Skin epidermis (tissue), 12 donors: ENCODE results near the gene ASB18.

Experiments used
- H3K27ac ChIP-seq, 21 experiments: fragments of 200-600 bp; sonication (generic) in 11 of 21; one replicate each; pipeline ENCODE4 v1.5.0; 2020; ENCODE audit warnings: mild to moderate bottlenecking in 3 of 21, inconsistent platforms in 2 of 21, moderate library complexity in 2 of 21
- H3K4me3 ChIP-seq, 7 experiments: fragments of 200-600 bp; sonication (generic) in 2 of 7; one replicate each; pipeline ENCODE4 v1.5.0; 2020; ENCODE audit warnings: inconsistent platforms in 2 of 7, mild to moderate bottlenecking in 2 of 7, moderate library complexity in 1 of 7

Gene ASB18

DNA sequence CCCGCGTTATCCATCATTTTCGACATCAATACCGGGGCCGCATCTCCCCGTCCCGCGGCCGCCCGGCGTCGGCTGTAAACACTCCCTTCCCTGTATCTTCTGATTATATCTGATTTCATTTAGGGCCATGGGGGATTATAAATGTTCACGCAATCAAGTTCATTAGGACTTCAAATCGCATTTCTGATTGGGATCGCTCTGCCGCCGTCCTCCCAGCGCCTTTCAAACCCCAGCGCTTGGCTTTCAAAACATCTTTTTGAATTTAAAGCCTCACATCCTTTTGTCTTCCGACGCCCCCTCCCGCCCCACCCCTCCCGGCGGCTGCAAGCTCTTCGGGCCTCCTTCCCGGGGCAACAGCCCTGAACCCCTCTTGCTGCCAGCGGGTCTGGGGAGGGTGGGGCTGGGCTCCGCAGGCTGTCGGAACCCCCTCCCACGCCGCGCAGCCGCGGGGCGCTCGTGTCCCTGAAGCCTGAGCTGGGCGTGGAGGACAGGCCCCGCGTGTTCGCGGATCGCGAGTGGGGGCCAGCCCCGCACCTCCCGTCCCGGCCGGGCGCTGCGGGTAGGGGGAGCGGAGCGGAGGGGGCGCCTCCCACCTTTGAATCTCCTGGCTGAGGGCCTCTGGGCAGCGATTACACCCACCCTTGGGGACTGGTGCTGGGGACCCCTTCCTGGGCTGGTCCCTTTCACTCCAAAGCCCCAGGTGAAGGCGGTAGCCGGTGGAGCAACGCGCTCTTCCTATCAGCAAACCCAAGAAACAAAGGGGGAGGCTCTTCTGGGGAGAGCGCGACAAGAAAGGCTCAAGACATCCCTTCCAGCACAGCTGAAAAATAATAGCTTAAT is 84.8 kb downstream of the ASB18 start:
- peak overlapping the region in 1 of 21 experiments; percentile 39 for H3K27ac ChIP-seq
- H3K4me3 ChIP-seq, result no peak overlapping the region

DNA sequence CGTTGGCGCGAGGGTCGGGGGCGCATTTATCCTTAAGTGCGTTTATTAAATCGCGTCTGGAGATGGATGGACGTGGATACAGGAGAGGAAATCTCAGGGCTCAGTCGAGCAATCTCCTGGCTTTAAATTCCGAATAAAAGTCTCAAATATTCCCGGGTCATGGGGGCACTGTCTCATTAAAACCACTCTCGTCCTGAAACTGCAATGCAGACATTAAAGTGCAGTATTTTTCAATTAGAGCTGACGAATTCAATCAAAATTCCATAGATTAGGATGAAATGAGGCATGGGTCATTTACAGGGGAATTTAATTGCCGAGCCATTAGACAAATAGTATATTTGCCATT is 85.3 kb downstream of the ASB18 start:
- Histone ChIP-seq H3K4me3 (peak overlapping the region in 2 of 7 experiments; percentile 4 to 15), H3K27ac (no peak overlapping the region)

DNA sequence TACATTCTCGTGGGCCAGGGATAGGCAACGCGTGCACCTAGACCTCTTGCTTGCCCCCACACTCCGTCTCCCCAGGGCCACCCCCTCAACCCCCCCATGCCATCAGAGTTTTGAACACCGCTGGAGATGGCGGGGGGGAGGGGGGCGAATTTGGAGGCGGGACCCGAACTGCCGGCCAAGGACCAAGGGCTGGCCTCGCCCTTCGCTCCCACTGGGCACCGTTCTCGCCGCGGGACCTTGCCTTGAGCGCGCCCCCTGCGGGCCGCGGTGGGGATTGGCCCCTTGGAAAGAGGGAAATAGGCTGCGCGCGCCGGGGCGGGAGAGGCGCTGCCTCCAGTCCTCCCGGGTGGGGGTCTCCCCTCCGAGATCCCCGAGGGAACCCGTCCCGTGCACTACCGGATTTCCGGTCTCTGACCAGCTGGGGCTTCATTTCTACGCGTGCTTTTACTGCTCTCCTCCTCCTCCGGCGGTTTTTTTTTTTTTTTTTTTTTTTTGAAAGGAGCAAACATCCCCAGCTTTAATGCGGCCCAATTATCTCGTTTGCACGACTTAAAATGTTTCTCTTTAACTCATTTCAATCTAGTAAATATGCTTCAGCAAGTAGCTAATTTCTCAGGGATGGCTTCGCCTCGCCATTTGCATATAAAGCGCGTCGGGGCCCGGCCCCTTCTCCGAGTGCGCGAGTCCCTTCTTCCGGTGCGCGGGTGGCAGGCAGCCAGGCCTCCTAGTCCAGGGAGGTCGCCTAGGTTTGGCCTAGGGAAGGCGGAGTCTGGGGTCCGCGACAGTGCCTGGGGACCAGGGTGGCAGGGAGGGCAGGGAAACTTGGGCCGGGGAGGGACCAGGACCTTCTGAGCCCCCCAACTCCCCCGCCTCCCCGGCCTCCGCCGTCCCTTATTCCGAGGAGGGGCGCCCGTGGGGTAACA is 86.0 kb downstream of the ASB18 start:
- peak overlapping the region in 6 of 7 experiments; percentile 4 to 18 (median 12) for H3K4me3 ChIP-seq
- no peak overlapping the region for H3K27ac ChIP-seq

DNA sequence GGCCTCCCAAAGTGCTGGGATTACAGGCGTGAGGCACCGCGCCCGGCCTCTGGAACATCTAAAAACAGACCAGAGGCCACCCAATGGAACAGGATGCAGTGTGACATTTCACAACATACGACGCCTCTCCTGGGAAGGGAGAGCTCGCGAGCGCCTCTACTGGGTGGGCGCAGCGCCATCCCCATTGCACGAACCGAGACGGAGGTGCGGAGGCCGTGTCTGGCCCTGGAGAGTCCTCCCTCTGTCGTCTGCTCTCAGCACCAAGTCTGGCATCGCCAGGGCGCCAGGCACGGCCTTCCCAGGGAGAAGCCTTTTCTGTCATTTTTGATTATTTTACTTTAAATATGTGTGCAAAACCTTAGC is 86.6 kb downstream of the ASB18 start:
- Histone ChIP-seq H3K4me3 (no peak overlapping the region), H3K27ac (no peak overlapping the region)

DNA sequence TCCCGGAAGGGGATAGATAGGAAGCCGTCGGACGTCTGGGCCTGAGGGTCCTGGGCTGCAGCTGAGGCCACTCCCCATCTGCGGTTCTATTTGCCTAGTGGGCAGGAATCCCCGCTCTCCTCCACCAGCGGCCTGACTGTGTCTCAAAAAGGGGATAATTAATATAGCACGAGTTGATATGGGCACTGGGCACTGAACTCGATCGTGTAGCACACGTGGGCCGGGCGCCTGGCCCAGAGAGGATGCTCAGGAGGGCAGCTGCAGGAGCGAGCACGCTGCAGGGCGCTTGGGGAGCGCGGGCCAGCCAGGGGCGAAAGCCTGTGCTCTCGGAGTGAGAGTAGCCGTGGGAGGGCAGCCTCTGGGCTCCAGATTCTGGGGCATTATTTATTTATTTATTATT is 87.3 kb downstream of the ASB18 start:
- H3K27ac ChIP-seq, result no peak overlapping the region
- H3K4me3 ChIP-seq, result no peak overlapping the region

DNA sequence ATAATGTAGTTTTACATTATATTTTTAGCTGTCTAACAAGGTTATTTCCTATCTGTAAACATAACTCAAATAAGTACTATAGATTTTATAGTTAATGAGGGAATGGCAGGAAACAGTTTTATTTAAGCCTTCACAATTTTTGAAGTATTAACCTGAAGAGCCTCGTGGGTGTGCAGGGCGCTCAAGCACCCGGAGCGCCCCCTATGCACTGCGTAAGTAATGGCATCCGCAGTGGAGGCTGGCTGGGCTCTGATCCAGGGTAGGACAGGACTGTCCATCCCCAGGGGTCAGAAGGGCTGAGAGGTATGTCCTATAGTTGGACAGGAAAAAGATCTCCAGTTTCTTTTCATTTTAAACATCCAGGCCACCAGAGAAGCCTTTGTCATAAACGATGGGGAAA is 87.8 kb downstream of the ASB18 start:
- Histone ChIP-seq H3K27ac (no peak overlapping the region), H3K4me3 (no peak overlapping the region)

DNA sequence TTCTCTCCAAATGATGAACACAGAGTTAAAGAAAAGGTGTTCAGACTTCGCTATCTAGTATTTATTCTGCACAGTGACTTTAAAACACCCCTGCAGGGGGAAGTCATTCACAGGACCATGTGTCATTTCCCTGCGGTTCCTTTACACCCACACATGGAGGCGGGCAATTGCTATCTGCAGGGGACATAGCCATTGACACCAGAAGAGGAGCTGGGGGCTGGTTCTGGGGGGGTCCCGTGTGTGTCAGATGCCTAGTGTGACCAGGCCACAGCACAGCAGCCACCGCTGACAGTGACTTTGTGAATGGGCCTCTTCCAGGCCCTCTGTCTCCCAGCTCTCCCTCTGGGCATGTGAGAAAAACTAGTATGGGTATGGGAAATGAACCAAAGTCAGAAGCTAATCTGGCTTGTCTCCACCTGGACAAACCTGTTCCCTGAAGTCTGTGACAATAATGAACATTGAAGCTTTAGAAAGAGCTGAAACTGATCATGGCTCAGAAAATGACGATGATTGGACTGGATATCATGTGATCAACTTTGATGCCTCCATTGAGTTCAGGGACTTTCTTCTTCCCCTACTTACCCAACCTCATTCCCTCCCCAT is 88.6 kb downstream of the ASB18 start:
- Histone ChIP-seq H3K4me3 (no peak overlapping the region), H3K27ac (no peak overlapping the region)

DNA sequence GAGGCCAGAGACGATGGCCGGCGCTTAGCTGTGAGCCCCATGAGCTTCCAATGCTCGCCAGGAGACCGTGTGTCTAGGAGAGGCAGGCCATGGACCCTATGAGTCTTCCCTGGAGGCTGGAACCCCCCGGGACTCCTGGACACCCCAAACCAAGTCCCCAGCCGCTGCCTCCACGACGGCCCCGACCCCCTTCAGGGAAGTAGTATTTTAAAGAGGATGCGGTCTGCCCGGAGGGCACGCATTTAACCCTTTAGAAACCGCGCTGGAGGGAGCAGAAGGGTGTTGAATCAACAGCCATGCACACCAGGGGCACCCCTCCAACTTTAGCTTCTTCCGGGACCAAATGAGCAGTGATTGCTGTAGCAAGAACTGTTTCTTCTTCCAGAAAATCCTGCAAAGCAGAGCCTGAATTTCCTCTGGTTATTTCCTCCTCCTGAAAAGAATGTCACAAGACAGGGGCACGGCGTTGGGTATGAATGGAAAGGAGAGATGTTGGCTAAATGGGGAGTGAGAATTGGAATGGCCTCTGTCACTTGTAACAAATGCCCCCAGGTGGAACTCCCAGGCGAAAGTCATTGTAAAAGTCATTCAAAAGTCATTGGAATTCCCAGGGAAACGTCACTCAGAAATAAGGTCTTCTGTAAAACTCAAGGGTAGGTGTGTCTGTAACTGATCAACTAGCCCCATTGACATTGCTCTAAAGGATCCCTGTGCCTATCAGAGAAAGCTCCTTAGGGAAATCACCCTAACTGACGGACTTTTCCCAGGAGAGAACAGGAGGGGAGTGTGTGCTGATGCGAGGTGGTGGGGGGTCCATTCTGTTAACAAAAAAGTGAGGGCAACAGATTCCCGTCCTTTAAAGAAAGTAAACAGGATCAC is 90.2 kb downstream of the ASB18 start:
- Histone ChIP-seq H3K27ac (no peak overlapping the region), H3K4me3 (no peak overlapping the region)

DNA sequence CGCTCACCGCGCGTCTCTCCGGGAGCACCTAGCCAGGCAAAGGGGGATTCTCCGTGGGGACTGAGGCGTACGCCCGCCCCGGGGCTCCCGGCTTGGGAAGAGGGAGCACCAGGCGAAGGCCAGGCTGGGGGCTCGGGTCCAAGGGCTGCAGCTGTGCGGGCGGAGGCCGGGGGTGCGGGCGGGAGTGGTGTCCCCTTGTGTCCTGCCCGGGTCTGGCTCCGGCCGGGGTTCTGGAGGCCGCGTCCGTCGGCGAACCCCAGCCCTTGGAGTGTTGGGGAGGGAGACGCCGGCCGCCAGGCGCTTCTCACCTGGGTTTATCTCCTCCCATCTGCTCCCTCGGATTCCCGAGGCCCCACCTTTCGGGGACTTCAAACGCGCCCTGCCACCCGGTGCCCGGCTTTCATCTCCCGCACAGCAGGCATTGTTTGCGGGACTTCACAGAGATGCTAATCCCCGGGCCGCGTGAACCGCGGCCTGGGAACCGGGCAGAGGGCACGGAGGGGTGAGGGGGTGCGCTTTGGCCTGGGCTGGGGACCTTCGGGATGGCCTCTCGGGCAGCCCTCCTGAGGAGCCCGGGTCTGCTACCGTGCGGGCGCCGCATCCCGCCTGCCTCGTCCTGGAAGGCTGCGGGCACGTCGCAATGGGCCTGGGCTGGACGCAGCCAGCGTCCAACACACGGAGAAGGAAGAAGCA is 91.0 kb downstream of the ASB18 start:
- Histone ChIP-seq H3K27ac (no peak overlapping the region), H3K4me3 (no peak overlapping the region)

DNA sequence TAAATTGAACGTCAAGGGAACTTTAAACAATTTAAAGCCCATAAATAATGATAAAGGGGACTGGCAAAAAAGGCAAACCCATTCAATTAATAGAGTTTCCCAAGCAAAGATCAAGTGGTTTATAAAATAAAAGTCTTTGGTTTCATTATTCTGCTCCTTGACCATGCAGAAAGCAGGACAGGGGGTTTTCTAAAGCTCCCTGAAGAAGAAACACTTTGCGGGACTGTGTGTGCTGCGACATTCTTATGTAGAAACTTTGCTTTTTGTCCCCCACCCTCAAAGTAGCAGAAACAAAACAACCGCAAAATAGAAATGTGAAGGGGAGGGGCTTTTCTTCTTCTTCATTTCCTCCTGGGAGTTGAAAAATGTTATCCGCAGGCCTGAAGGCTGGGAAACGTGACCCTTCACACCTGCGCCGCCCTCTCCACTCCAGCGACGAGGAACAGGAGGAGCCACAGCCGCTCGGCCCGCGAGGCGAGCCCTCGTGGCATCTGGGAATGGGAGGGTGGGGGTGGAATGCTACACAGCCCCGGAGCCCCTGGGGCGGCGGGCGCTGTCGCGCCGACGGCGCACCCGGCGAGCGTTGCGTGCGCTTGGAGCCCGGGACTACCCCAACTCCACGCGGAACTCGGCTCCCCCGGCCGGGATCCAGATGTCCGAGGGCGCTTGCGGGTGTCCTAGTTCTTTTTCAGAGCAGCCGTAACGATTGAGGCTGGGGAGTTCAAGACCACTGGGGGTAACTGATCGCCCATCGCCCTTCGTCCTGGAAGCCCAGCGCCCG is 91.8 kb downstream of the ASB18 start:
- Histone ChIP-seq H3K4me3 (no peak overlapping the region), H3K27ac (no peak overlapping the region)

DNA sequence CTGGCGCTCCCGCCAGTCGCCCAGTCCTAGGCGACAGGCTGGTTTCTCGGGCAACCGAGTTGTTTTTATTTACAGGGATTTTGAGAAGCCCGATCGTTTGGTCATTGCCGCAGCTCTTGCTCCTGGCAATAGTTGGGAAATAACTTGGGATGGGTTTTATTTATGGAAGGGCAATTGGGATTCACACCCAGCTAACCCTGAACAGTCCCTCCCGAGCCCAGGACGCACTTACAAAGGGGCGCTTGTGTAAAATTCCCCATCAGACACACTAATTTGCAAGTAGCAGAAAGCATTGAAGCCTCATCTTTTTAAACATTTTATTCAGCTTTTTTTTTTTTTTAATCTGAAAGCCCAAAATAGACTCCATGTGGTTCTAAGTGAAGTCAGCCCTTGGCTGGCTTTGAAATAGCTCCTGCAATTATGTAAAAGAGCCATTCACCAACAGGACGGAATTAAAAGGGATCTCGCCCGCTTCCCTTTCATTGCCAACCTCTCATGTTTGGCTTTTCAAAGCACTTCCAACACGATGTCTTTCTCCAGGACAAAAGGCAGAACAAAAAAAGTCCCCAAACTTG is 92.4 kb downstream of the ASB18 start:
- peak overlapping the region in 1 of 7 experiments; percentile 14 for H3K4me3 ChIP-seq
- H3K27ac ChIP-seq, result no peak overlapping the region

DNA sequence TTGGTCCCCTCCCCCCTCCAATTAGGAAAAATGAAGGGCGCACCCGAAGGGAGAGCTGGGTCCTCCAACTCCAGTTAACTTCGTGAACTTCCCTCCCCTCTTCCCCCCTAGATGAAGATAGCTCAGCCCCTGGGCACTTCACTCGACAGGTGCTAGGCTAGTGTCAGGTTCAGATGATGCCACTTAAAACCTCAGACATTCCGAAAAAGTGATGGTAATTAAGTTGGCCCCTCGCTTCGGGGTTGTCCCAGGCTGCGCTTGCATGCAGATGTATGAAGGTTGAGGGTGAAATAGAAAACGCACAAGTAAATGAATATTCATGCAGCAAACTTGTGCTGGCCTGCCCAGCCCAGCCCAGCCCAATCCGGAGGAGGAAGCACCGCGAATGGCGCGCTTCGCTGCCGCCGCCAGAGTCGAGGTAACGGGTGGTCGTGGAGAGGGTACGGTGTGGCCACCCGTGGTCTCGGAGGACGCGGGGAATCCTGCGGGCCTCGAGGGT is 93.0 kb downstream of the ASB18 start:
- peak overlapping the region in 1 of 7 experiments; percentile 14 for H3K4me3 ChIP-seq
- H3K27ac ChIP-seq, result no peak overlapping the region

DNA sequence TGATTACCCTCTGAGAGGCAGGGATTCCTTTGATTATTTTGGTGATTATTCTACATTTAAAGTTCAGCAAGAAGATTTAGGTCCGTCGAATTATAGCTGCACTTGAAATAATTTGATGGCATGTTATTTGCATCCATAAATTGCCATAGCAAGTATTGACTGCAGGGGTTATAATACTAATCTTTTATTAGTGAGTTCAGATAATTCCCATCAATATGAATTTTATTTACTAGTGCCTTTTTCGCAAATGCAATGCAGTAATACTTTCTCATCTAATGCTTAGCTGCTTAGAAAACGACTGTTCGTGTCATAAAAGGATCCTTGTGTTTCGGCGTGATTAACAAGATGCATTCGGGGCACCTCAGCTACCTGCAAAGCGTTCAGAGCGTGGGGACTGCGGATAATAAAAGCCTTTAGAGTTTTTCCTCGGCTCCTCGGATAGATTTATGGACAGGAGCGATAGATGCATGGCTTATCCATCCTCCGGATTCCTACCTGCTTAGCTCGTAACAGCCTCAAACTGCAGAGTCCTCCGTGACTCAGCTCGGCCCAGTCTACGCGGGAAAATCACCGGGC is 93.5 kb downstream of the ASB18 start:
- Histone ChIP-seq H3K4me3 (no peak overlapping the region), H3K27ac (no peak overlapping the region)

DNA sequence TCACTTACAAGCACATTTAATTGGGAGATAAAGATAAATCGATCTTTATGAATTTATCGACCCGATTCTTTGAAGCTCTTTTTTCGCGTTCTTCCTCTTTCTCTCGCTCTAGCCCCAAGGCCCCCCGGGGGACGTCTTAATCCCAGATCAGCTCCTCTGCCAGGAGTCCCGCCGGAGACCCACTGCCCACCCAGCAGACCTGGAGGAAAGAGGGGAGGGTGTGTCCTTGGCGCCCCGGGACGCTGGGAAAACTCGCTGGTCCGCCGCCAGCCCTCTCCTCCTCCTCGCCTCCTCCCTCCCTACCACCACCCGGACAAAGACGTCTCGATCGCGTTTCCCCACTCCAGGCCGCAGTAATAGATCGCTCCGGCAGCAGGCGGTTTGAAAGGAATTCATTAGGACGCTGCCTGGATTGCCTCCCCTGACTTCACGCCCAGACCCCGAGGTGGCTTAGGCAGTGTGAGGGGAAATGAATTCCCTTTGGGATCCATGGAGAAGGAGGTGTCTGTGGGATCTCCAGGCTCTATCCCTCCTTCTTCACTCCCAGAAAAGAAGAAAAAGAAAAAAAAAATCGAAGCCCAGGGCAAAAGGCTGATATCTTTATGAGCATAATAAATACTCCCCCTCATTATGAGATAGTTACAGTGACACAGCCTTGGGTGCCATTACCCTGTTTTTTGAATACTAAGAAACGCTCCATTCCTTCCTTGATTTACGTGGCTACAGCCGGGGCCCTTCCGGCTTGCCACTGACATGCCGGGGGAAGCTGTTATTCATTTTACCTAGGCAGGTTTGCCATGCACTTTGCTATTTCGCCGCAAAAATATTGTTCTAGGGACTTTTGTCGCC is 94.2 kb downstream of the ASB18 start:
- no peak overlapping the region for H3K27ac ChIP-seq
- H3K4me3 ChIP-seq, result no peak overlapping the region

DNA sequence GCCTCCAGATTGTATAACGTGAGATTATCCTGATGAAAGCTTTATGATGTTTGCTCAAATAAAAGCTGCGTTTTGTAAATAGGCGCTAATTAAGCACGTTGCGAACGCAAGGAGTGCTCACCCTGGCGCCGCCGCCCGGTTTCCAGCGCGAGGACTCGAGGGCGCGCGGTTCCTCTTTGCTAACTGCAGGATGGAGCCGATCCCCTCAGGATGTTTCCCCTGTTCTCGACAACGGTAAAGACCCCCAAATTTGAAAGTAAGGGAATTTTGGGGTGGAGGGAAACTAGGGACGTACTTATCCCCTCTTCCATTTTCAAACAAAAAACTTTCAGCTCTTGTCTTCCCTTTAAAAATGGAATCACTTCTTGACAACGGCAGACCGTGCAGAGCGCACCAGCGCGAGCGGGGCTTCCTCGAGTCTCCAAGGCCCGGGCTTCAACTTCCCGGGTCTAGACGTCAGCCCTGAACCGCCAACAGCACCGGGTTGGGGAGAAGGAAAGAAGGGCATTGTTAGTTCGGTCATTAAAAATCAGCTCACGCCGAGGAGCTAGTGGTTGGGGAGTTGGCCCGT is 95.0 kb downstream of the ASB18 start:
- H3K4me3 ChIP-seq, result no peak overlapping the region

More for the DNA sequence above, 95.0 kb downstream of the ASB18 start:
- H3K27ac ChIP-seq, result no peak overlapping the region
